Spinal cord (tissue), 10 donors: Measurements from ENCODE around the gene CHCHD10. TPM values are rescaled to one million over a fixed set of nuclear protein-coding genes. Genes with fewer than 3 reads are reported as not detected.

Experiments used
- DNase-seq, 6 donors: peaks; one replicate each; pipeline versions ENCODE4 v3.0.0 to v3.0.0-alpha.2; 2013 to 2015; ENCODE audit warnings: low spot score in 6 of 6, low read depth in 4 of 6
- H3K27ac ChIP-seq: one replicate; pipeline ENCODE4 v1.5.1; 2013; ENCODE audit warnings: low read depth, low read length, control low read depth
- H3K27me3 ChIP-seq: one replicate; pipeline ENCODE4 v1.6.1; 2013; ENCODE audit warnings: low read length; ENCODE audit not compliant: control insufficient read depth, insufficient read depth
- H3K36me3 ChIP-seq: one replicate; pipeline ENCODE4 v1.6.1; 2013; ENCODE audit warnings: low read length; ENCODE audit not compliant: control insufficient read depth, insufficient read depth
- H3K4me1 ChIP-seq: one replicate; pipeline ENCODE4 v1.6.1; 2013; ENCODE audit warnings: low read length; ENCODE audit not compliant: control insufficient read depth, insufficient read depth
- H3K4me3 ChIP-seq: one replicate; pipeline ENCODE4 v1.5.1; 2013; ENCODE audit warnings: low read depth, low read length, control low read depth
- H3K9me3 ChIP-seq: one replicate; pipeline ENCODE4 v1.6.1; 2013; ENCODE audit warnings: low read length; ENCODE audit not compliant: control insufficient read depth, insufficient read depth
- whole genome bisulfite sequencing: methylation state at CpG from one replicate; pipeline ENCODE4 v1.1.5; 2013; ENCODE audit warnings: missing lambda C conversion rate; ENCODE audit not compliant: insufficient coverage; 5-methylcytosine and 5-hydroxymethylcytosine counted together
- polyA plus RNA-seq, 2 donors: library from polyadenylated mRNA; unstranded; fragments of 120-200 nt; gene quantifications; one replicate each; pipeline ENCODE4 v1.2.1, GENCODE V29; 2013; ENCODE audit not compliant: insufficient read length in 2 of 2
- total RNA-seq, 2 donors: library from RNA; depleted of rRNA in 1 of 2; stranded (reverse); fragments of 120-200 nt in 1 of 2; fragments of >200 nt in 1 of 2; gene quantifications; one replicate each; pipeline versions ENCODE4 v1.2.3 to v1.2.4, GENCODE V29; 2013 to 2014
- donor health status: healthy.

The CHCHD10 gene
- total and polyA plus RNA-seq, 4 donors, result 10.6 to 97.3 (median 65.9) TPM

DNA sequence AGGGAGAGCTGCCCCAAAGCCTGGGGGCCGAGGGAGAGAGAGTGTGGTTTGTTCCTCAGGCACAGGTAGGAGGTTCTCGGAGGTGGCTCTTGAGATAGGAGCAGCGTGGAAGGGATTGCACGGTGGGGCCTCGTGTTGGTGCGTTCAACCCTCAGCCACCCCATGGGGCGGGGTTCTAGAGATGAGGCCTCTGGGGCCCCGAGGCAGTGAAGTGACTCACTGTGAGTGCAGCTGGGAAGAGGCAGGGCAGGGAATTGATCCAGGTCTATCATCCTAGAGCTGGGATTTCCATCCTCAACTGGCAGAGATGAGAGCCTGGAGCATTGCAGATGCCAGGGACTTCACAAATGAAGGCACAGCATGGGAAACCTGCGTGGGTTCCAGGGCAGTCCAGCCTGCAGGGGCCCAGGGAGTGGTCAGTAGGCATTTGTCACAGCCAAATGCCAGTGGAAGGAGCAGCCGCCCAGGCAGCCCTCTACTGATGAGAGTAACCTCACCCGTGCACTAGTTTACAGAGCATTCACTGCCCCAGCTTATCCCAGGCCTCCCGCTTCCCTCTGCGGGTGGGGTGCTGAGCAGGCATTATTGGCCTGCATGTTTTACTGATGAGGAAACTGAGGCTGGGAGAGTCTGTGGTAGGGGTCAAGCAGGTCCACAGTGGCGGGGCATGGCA, 13.9 kb upstream of the CHCHD10 start:
- Histone ChIP-seq H3K36me3 (peaks cover 33% of the 10 kb centered on the region), H3K4me1 (peaks cover 34% of the 10 kb centered on the region), H3K9me3 (no peaks in the 10 kb centered on the region), H3K27ac (no peak overlapping the region), H3K27me3 (no peaks in the 10 kb centered on the region), H3K4me3 (no peak overlapping the region)
- WGBS, result 77% methylated on average over 10 of the region's 14 CpGs
- DNase-seq, result no peak

DNA sequence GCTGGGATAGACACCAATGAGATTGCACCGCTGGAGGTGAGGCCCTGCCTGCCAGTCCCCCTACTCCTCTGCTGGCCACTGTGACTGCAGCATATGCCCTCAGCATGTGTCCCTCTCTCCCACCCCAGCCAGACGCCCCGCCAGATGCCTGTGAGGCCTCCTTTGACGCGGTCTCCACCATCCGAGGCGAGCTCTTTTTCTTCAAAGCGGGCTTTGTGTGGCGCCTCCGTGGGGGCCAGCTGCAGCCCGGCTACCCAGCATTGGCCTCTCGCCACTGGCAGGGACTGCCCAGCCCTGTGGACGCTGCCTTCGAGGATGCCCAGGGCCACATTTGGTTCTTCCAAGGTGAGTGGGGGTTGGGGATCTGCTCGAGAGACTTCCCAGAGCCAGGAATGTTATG, 13.3 kb upstream of the CHCHD10 start:
- H3K4me3 ChIP-seq, result no peak overlapping the region
- peaks cover 28% of the 10 kb centered on the region for H3K4me1 ChIP-seq
- H3K27ac ChIP-seq, result no peak overlapping the region
- H3K36me3 ChIP-seq, result peaks cover 33% of the 10 kb centered on the region
- WGBS, result 31% methylated on average over 15 of the region's 15 CpGs
- no peaks in the 10 kb centered on the region for H3K9me3 ChIP-seq
- no peaks in the 10 kb centered on the region for H3K27me3 ChIP-seq
- peak in 1 of 6 donors; percentile 72 for DNase-seq

DNA sequence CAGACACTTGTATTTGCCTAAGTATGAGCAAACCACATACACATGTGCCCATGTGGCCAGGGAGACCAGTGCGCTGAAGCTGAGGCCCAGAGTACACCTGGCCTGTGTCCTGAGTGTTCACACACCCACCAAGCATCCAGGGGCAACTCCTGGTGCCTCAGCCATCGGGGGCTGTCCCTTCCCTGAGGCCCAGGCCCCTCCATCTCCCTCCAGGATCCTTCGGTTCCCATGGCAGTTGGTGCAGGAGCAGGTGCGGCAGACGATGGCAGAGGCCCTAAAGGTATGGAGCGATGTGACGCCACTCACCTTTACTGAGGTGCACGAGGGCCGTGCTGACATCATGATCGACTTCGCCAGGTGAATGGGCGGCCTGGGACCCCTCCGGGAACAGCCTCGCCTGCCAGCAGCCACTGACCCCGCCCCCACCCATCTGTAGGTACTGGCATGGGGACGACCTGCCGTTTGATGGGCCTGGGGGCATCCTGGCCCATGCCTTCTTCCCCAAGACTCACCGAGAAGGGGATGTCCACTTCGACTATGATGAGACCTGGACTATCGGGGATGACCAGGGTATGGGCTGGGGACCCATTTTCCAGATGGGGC, 12.5 kb upstream of the CHCHD10 start:
- 90% methylated on average over 20 of the region's 20 CpGs for WGBS
- Histone ChIP-seq H3K9me3 (no peaks in the 10 kb centered on the region), H3K4me3 (no peak overlapping the region), H3K4me1 (peaks cover 23% of the 10 kb centered on the region), H3K27ac (no peak overlapping the region), H3K27me3 (no peaks in the 10 kb centered on the region), H3K36me3 (peaks cover 33% of the 10 kb centered on the region)
- DNase-seq, result no peak

DNA sequence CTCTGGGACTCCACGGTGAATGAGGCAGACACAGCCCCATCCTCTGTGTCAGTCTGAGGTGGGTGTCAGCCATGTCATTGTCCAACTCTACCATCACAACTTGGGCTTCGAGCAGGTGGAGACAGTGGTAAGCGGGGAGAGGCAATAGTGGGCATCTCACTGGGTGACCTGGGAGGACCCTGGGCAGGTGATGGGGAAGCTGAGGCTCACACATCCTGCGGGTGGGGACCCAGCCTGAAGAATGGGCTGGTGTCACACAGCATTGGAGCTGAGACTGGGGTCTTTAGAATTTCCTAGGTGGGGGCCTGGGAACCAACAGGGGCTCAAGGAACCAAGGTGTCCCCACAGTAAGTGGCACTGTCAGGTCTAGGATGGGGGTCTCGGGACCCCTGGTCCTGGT, 12.0 kb upstream of the CHCHD10 start:
- Histone ChIP-seq H3K27me3 (no peaks in the 10 kb centered on the region), H3K36me3 (peaks cover 33% of the 10 kb centered on the region), H3K4me3 (no peak overlapping the region), H3K27ac (no peak overlapping the region), H3K9me3 (no peaks in the 10 kb centered on the region), H3K4me1 (peaks cover 28% of the 10 kb centered on the region)
- no peak for DNase-seq
- WGBS, result 91% methylated on average over 5 of the region's 5 CpGs

DNA sequence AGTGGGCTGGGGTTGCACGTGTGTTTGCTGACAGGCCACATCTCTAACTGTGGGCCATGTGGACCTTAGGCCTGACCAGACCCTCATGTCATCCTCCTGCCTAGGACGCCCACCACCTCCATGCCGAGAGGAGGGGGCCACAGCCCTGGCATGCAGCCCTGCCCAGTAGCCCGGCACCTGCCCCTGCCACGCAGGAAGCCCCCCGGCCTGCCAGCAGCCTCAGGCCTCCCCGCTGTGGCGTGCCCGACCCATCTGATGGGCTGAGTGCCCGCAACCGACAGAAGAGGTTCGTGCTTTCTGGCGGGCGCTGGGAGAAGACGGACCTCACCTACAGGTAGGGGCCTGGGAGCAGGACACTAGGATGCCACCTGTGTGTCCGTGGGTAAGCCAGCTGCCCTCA, 11.3 kb upstream of the CHCHD10 start:
- H3K36me3 ChIP-seq, result peaks cover 33% of the 10 kb centered on the region
- H3K9me3 ChIP-seq, result no peaks in the 10 kb centered on the region
- 91% methylated on average over 16 of the region's 16 CpGs for WGBS
- DNase-seq, result no peak
- peaks cover 35% of the 10 kb centered on the region for H3K4me1 ChIP-seq
- H3K4me3 ChIP-seq, result no peak overlapping the region
- H3K27ac ChIP-seq, result no peak overlapping the region
- no peaks in the 10 kb centered on the region for H3K27me3 ChIP-seq

DNA sequence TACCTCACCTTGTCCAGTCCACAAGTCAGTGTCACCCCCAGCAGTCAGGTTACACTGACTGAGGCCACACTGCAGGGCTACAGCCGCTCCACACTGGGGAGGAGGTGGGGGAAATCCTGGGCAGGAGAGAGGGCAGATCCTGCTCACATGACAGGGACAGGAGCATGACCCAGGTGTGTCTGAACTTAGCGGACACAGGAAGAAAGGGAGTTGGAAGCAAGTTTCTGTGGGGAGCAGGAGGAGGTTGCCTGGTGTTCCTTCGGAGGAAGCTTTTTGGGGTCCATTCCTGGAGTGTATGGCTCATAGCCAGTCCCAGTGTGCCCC, 10.8 kb upstream of the CHCHD10 start:
- DNase-seq, result no peak
- Histone ChIP-seq H3K36me3 (peaks cover 30% of the 10 kb centered on the region), H3K27me3 (no peaks in the 10 kb centered on the region), H3K4me1 (peaks cover 39% of the 10 kb centered on the region), H3K27ac (no peak overlapping the region), H3K9me3 (no peaks in the 10 kb centered on the region), H3K4me3 (no peak overlapping the region)
- WGBS, result 85% methylated on average over 2 of the region's 3 CpGs

DNA sequence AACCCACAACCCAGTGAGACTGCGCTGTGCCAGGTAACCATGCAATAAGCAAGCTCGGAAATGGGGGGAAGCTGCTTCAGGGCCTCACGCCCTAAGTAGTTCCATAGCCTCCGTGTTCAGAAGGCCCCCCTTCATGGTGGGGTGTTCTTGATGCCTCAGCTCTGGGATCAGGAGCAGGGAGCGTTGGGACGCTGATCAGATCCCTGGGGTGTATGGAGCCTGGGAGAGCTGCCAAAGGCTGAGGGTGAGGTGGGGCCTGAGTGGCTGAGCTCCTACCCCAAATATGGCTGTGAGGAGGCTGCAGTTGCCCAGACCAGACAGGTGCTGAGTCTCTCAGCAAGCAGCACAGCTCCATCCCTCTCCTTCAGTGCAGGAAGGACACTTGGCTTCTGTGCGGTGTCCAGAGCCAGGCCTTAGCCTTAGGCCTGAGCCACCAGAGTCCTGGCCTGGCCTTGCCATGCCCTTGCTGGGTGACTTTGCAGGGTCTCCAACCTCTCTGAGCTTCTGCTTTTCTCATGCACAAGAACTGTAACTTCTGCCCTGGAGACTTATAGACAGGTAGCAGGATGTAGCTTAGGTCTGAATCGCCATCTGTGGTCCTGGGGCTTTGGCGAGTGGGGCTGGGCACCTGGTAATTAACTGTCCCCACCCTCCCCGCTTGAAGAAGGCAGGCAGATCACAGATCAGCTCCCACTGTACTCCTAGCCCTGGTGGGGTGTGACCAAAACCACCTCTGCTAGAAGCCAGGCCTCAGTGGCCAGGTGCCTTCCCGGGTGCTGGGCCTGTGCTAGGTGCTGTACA, 10.2 kb upstream of the CHCHD10 start:
- DNase-seq, result no peak
- 87% methylated on average over 10 of the region's 11 CpGs for WGBS
- H3K4me1 ChIP-seq, result peaks cover 45% of the 10 kb centered on the region
- H3K36me3 ChIP-seq, result peaks cover 24% of the 10 kb centered on the region
- H3K27ac ChIP-seq, result no peak overlapping the region
- no peak overlapping the region for H3K4me3 ChIP-seq
- H3K9me3 ChIP-seq, result no peaks in the 10 kb centered on the region
- no peaks in the 10 kb centered on the region for H3K27me3 ChIP-seq

DNA sequence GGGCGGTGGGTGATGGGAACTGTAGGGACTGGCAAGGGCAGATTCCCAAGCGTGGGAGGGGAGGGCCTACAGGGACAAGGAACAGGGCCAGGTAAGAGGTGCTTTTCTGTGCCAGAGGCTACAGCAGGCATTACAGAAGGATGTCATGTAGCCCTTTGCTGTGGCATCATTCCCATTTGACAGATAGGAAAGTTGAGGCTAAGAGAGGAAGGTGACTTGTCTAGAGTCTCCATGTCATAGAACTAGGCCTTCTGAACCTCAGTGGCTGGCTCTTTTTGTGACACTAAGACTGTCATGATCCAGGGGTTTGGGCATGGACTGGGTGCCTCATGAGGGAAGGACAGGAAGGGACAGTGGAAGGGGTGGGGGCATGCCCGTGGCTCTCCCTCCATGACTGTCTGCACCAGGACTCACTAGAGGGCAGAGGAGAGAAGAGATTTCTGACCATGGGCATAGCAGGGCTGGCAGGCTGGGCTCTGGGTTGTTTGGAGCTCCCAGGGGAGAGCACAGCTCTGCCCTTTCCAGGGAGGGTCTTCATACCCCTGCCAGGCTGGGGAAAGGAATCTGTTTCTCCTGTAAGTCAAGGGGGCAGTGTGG, 8.1 kb upstream of the CHCHD10 start:
- peaks cover 40% of the 10 kb centered on the region for H3K4me1 ChIP-seq
- no peak for DNase-seq
- WGBS, result 65% methylated on average over 2 of the region's 3 CpGs
- no peaks in the 10 kb centered on the region for H3K9me3 ChIP-seq
- H3K27ac ChIP-seq, result no peak overlapping the region
- H3K4me3 ChIP-seq, result no peak overlapping the region
- peaks cover 14% of the 10 kb centered on the region for H3K36me3 ChIP-seq
- no peaks in the 10 kb centered on the region for H3K27me3 ChIP-seq

DNA sequence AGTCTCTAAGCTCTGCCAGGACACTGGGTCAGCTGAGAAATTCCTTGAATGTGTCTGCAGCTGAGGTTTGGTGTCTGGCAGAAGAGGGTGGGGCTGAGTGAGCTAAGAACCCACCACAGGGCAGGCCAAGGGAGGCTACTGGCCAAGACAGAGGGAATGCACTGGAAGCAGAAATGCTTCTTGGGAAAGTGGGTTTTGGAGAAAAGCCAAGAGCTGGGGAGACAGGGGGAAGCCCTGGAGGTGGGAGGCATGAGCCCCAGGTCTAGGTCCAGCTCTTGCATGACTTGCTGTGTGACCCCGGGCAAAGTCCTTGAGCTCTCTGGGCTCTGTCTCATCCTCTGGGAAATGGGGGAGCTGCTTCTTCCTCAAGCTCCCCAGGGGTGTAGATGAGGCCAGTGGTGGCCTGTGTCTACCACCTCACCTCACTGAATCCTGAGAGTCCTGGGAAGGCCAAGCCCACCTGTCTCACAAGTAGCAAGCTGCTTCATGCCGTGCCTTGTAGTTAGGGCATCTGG, 7.2 kb upstream of the CHCHD10 start:
- no peak for DNase-seq
- peaks cover 8% of the 10 kb centered on the region for H3K36me3 ChIP-seq
- no peak overlapping the region for H3K27ac ChIP-seq
- WGBS, result 83% methylated on average over 2 of the region's 2 CpGs
- no peaks in the 10 kb centered on the region for H3K27me3 ChIP-seq
- H3K9me3 ChIP-seq, result no peaks in the 10 kb centered on the region
- H3K4me1 ChIP-seq, result peaks cover 32% of the 10 kb centered on the region
- no peak overlapping the region for H3K4me3 ChIP-seq
